ENCODE results near the gene TMEM201. TPM values are rescaled to one million over a fixed set of nuclear protein-coding genes. Genes with fewer than 3 reads are reported as not detected.

TMEM201 gene
- total and polyA plus RNA-seq, 2 of the 13 experiments (the other 11 are each of a cell fraction or from before 2014, with no cell fraction given), result 1.5 to 8.2 TPM

GRCh38 chr1:9586147-9586766 is 2.5 kb upstream of the TMEM201 start (continued):
- TF ChIP-seq NFAT5 (CRISPR knock-in tag; IDR thresholded peaks at IDR 0.05) (no peak), ZSCAN30 (CRISPR knock-in tag; IDR thresholded peaks at IDR 0.05) (no peak), ZNF274 (CRISPR knock-in tag; IDR thresholded peaks at IDR 0.05) (no peak)

- no peak overlapping the region for H2AFZ ChIP-seq (ENCODE audit: low read length)
- no peak for DNase-seq (ENCODE audit: low spot score)
- H3K9me3 ChIP-seq (ENCODE audit: low read length), result no peaks in the 10 kb centered on the region
- ChIA-PET CTCF (ENCODE audit: low intra/inter-chr PET ratio, low total read pairs) (no interaction called here), POLR2A (interaction anchor here (0.9 to 1.6 kb wide), 3 partner anchors 26 to 128 kb away, joined by 3 to 4 read pairs (median 3); no protein-coding TSS in a partner anchor)
- peak overlapping the region; percentile 48 for H3K27ac ChIP-seq (ENCODE audit: extremely low read length, insufficient read depth, low read length)
- H3K4me1 ChIP-seq (ENCODE audit: insufficient read depth, low read length), result peaks cover 53% of the 10 kb centered on the region
- peaks cover 0 to 6% of the 10 kb centered on the region in 2 experiments; a peak in 1 of 5 replicates for H3K36me3 ChIP-seq (replicated peaks in 1 of 2; ENCODE audit: control insufficient read depth in 1 of 2, insufficient read depth in 2 of 2, low read length in 2 of 2)
- FAIRE-seq, result no peak
- in situ Hi-C loops (cut with HindIII; ENCODE audit: extremely low pct_ligation_motif_present, low pct_unique_long_range_greater_than_20kb) (no loop called here), intact Hi-C loops (cut with micrococcal nuclease; ENCODE audit: unreplicated experiment) (no loop called here)
- H3K4me2 ChIP-seq (ENCODE audit: low read depth, low read length), result peak overlapping the region; percentile 92
- no peaks in the 10 kb centered on the region for H3K27me3 ChIP-seq (ENCODE audit: control insufficient read depth in 1 of 2, insufficient read depth in 2 of 2, low read length in 2 of 2)
- peaks cover 51% of the 10 kb centered on the region for H3K79me2 ChIP-seq (ENCODE audit: insufficient read depth, low read length)
- peak overlapping the region; percentile 72 for H3K9ac ChIP-seq (ENCODE audit: insufficient read depth, low read depth, low read length)
- peak; percentile 1; the same call in 1 of the 3 replicates for ATAC-seq
- BruUV-seq (replicated peaks), result TSS peak; percentile 32
- peaks cover 27% of the 10 kb centered on the region for H4K20me1 ChIP-seq (ENCODE audit: insufficient read depth, low read length)
- H3K4me3 ChIP-seq (replicated peaks in 1 of 3; ENCODE audit: insufficient read depth in 1 of 3, low read depth in 2 of 3, low read length in 3 of 3), result peak overlapping the region; percentile 66 to 82 (median 70)
- under 1% methylated on average over 21 of the region's 63 CpGs for WGBS (ENCODE audit: low lambda C conversion rate)
- TF ChIP-seq TRIM22 (IDR thresholded peaks at IDR 0.05) (no peak), ZIK1 (CRISPR knock-in tag; IDR thresholded peaks at IDR 0.05; ENCODE audit: borderline replicate concordance, low read depth) (0 out of 2 replicates have a peak, but pooled peaks have one; percentile 8), SAP130 (CRISPR knock-in tag; IDR thresholded peaks at IDR 0.05; ENCODE audit: low read depth) (0 out of 2 replicates have a peak, but pooled peaks have one; percentile 30), TBX2 (CRISPR knock-in tag; IDR thresholded peaks at IDR 0.05; ENCODE audit: borderline replicate concordance) (peak; percentile 45; the same call in 1 of the 2 replicates), MTA1 (CRISPR knock-in tag; IDR thresholded peaks at IDR 0.05; ENCODE audit: borderline replicate concordance) (peak; percentile 22; the same call in 1 of the 2 replicates), NR3C1 (CRISPR knock-in tag; IDR thresholded peaks at IDR 0.05) (no peak)
- TF ChIP-seq, protein P1, sequence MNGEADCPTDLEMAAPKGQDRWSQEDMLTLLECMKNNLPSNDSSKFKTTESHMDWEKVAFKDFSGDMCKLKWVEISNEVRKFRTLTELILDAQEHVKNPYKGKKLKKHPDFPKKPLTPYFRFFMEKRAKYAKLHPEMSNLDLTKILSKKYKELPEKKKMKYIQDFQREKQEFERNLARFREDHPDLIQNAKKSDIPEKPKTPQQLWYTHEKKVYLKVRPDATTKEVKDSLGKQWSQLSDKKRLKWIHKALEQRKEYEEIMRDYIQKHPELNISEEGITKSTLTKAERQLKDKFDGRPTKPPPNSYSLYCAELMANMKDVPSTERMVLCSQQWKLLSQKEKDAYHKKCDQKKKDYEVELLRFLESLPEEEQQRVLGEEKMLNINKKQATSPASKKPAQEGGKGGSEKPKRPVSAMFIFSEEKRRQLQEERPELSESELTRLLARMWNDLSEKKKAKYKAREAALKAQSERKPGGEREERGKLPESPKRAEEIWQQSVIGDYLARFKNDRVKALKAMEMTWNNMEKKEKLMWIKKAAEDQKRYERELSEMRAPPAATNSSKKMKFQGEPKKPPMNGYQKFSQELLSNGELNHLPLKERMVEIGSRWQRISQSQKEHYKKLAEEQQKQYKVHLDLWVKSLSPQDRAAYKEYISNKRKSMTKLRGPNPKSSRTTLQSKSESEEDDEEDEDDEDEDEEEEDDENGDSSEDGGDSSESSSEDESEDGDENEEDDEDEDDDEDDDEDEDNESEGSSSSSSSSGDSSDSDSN (CRISPR knock-in tag; IDR thresholded peaks at IDR 0.05), result peak; percentile 54
- TF ChIP-seq, protein P2, sequence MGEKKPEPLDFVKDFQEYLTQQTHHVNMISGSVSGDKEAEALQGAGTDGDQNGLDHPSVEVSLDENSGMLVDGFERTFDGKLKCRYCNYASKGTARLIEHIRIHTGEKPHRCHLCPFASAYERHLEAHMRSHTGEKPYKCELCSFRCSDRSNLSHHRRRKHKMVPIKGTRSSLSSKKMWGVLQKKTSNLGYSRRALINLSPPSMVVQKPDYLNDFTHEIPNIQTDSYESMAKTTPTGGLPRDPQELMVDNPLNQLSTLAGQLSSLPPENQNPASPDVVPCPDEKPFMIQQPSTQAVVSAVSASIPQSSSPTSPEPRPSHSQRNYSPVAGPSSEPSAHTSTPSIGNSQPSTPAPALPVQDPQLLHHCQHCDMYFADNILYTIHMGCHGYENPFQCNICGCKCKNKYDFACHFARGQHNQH (CRISPR knock-in tag; IDR thresholded peaks at IDR 0.05), result no peak
These were observed 520 bp downstream of the TMEM201 start for GRCh38 chr1:9589144-9589718.
